Cardiac muscle cell (in vitro differentiated cells and primary cell): ENCODE data around the gene BCORL1. TPM values are rescaled to one million over a fixed set of nuclear protein-coding genes. Genes with fewer than 3 reads are reported as not detected.
A peak's percentile ranks its signal among the peaks of the same experiment; 100 is the strongest.

Experiments
- DNase-seq, 2 donors: peaks; one replicate each; pipeline versions ENCODE4 v3.0.0 to v3.0.0-alpha.2; 2010 to 2017; ENCODE audit warnings: low read depth in 1 of 2, low spot score in 1 of 2
- H3K27ac ChIP-seq: fragments of 200-600 bp; sonication (generic); 2 replicates; pipeline ENCODE4 v1.5.1; 2016
- H3K27me3 ChIP-seq: fragments of 200-600 bp; sonication (generic); 2 replicates; pipeline ENCODE4 v1.6.0; 2016; ENCODE audit warnings: control low read depth
- H3K36me3 ChIP-seq: fragments of 200-600 bp; sonication (generic); 2 replicates; pipeline ENCODE4 v1.5.1; 2016; ENCODE audit warnings: control low read depth
- H3K4me1 ChIP-seq: fragments of 200-600 bp; sonication (generic); 2 replicates; pipeline ENCODE4 v1.8.1; 2017; ENCODE audit warnings: low read depth, mild to moderate bottlenecking, mixed run types
- H3K4me3 ChIP-seq: fragments of 200-600 bp; sonication (generic); 2 replicates; pipeline ENCODE4 v1.5.1; 2016; ENCODE audit warnings: mild to moderate bottlenecking
- H3K9me3 ChIP-seq: fragments of 200-600 bp; sonication (generic); 2 replicates; pipeline ENCODE4 v1.5.1; 2017; ENCODE audit warnings: low read depth, mild to moderate bottlenecking, control low read depth
- CTCF ChIP-seq: IDR thresholded peaks from 2 replicates; pipeline ENCODE4 v1.5.1; 2012; ENCODE audit warnings: low read depth, mild to moderate bottlenecking, low read length
- polyA plus RNA-seq: library from polyadenylated mRNA; unstranded; fragments of >200 nt; fragmentation: Nextera tagmentation; extraction: Ambion mirVana; gene quantifications from 2 replicates; pipeline ENCODE4 v1.2.1, GENCODE V29; 2016
- total RNA-seq: library from RNA; depleted of rRNA; stranded (reverse); fragments of >200 nt; gene quantifications from 2 replicates; pipeline ENCODE4 v1.2.3, GENCODE V29; 2016

The BCORL1 gene
- total and polyA plus RNA-seq, 2 experiments from 2014 or later = 8.7 to 10.7 TPM

DNA sequence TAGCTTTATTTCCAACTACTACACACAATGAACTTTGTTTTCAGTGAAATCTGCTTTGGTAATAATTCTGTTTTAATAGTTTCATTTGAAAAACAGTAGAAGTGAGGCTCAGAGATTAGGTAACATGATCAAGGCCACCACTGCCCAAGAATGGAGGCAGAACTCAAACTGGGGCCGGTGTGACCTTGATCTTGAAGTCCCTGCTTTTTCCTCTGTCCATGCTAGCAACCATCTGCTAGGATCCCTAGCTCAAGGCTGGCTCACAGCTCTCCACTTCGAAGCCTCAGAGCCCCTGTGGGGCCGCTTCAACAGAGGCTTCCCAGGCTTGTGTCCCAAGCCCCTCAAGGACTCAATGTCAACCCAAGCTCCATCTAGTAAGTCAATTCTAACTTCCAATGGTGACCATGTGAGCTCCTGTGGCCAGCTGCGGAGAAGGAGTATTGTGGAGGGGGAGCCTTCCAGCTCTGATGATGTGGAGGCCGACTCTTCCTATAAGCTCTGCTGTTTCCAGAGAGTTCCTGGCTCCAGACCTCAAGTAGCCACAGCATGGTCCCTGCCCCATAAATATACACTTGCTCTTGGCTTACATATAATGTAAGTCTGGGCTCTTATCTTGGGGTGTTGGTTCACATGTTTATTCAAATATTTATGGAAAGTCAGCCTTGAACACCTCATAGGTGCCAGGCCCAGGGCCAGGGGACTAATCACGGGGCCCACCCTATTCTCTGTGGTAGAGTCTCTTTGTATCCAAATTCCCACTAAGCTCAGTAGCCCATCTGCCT lies 113.0 kb downstream of the BCORL1 start:
- TF ChIP-seq CTCF = no peak
- Histone ChIP-seq H3K27me3 (no peaks in the 10 kb centered on the region), H3K9me3 (no peaks in the 10 kb centered on the region), H3K27ac (no peak overlapping the region), H3K4me1 (no peaks in the 10 kb centered on the region), H3K36me3 (no peaks in the 10 kb centered on the region), H3K4me3 (no peak overlapping the region)
- no peak for DNase-seq

DNA sequence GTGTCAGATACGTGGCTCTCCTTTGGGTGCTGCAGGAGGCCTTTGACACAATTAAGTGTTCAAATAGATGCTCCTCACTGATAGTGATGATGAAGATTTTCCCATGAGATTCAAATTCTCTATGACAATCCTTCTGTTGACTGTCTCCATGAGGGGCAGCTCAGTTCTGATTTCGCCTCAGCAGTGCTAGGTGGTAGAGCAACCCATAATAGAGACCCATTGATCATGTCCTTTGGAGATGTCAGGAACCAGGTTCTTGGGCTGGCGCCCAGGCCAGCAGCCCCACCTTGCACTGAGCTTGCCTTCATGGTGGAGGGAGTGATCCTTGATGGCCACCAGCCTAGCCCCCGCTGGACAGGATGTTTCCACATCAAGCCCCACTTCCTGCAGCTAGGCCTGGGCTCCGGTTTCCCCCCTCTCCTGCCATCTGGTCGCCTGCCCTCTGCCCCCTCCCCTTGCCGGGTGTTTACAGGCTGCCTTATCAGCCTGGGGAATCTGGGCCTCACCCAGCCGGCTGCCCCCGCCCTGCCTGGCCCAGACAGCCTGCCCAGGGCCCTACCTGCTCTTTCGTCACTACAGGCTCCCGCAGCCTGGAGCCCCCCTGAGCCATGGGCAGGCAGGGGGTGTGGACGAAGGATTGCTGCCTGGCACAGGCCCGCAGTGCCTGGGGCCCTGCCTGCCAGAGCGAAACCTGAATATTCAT lies 115.2 kb downstream of the BCORL1 start:
- DNase-seq = no peak
- Histone ChIP-seq H3K36me3 (no peaks in the 10 kb centered on the region), H3K27me3 (no peaks in the 10 kb centered on the region), H3K4me1 (no peaks in the 10 kb centered on the region), H3K27ac (no peak overlapping the region), H3K9me3 (no peaks in the 10 kb centered on the region), H3K4me3 (no peak overlapping the region)
- no peak for TF ChIP-seq CTCF

DNA sequence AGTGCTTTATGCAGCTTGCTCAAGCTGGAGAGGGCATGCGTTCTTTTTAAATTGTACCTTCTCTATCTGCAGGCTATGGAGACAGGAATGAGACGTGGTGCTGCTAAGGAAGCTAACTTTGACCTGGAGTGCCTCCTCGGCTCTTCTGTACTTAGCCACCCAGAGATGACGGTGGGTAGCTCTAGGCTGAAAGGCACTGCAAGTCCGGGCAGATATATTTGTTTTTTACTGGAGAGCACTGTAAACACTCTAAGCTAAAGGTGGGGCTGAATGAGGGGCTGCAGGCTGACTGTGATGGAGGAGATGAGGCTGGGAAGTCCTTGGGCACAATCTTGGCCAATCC lies 115.7 kb downstream of the BCORL1 start:
- TF ChIP-seq CTCF = no peak
- no peak overlapping the region for H3K4me3 ChIP-seq
- no peak overlapping the region for H3K27ac ChIP-seq
- no peaks in the 10 kb centered on the region for H3K9me3 ChIP-seq
- no peaks in the 10 kb centered on the region for H3K36me3 ChIP-seq
- no peak for DNase-seq
- H3K4me1 ChIP-seq = no peaks in the 10 kb centered on the region
- H3K27me3 ChIP-seq = no peaks in the 10 kb centered on the region

DNA sequence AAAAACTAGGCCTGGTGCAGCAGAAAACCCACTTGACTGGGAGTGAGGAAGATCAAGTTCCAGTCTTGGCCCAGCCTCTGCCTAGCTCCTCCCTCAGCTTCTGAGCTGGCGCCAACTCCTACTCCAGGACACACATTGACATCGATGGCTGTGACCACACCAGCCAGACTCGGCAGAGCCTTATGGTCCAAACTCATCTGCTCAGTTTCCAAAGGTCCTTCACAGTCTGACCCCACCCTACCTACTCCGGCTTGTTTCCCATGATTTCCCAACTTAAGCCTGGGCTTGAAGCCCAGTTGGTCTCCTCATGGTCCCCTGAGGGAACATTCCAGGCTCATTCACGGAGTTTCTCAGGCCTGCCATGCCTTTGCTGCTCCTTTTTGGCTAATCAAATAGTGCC lies 117.7 kb downstream of the BCORL1 start:
- no peaks in the 10 kb centered on the region for H3K4me1 ChIP-seq
- H3K9me3 ChIP-seq = no peaks in the 10 kb centered on the region
- H3K4me3 ChIP-seq = no peak overlapping the region
- H3K27me3 ChIP-seq = no peaks in the 10 kb centered on the region
- TF ChIP-seq CTCF = no peak
- H3K27ac ChIP-seq = no peak overlapping the region
- H3K36me3 ChIP-seq = no peaks in the 10 kb centered on the region
- DNase-seq = peak in 1 of 2 donors; percentile 91

DNA sequence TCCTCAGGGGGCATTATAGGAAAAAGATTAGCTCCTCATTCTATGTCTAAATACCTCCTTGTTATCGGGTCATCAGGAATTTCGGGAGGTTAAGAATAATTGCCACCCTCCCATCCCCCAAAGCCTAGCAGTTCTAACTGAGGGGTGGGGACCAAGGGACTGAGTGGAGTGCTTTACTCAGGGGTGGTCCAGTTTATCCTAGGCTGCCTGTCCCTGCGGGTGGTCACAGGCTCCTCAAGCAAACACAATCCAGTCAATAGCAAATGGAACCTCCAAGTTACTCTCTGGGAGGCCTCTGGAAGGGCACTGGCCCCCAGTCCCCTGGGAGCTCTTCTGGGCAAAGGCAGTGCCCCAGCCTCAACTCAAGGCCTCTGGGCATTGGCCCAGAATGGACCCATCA lies 121.2 kb downstream of the BCORL1 start:
- Histone ChIP-seq H3K4me1 (no peaks in the 10 kb centered on the region), H3K9me3 (no peaks in the 10 kb centered on the region), H3K4me3 (no peak overlapping the region), H3K36me3 (no peaks in the 10 kb centered on the region), H3K27me3 (no peaks in the 10 kb centered on the region), H3K27ac (no peak overlapping the region)
- no peak for TF ChIP-seq CTCF
- no peak for DNase-seq
